WTC11 (cell line): ENCODE measurements around the gene SPN. TPM values are rescaled to one million over a fixed set of nuclear protein-coding genes. Genes with fewer than 3 reads are reported as not detected.
A peak's percentile ranks its signal among the peaks of the same experiment; 100 is the strongest.
"Not testable (repeated sequence)": the region's sequence is repeated elsewhere in the genome, so short reads cannot be mapped to it uniquely, and the experiment has no call there.

ENCODE experiments used
- ATAC-seq: fragments of 200-7000 bp; cut with Tn5 transposase; 2 replicates; pipeline ENCODE4 v1.10.0; 2021; ENCODE audit warnings: mild to moderate bottlenecking, moderate library complexity
- CTCF ChIA-PET: fragments of 300-600 bp; sonication (Branson Sonifier 250); formaldehyde crosslinking; loops from one replicate; lab custom pipeline; 2021; ENCODE audit warnings: antibody characterized with exemption; lab: Charles Lee
- POLR2A ChIA-PET: fragments of 350-600 bp; sonication (Branson Sonifier 250); formaldehyde crosslinking; loops from one replicate; lab custom pipeline; 2021; ENCODE audit warnings: antibody characterized with exemption; lab: Charles Lee
- DNase-seq: peaks from one replicate; pipeline ENCODE4 v3.0.0; 2021; ENCODE audit warnings: low spot score
- H3K27ac Mint-ChIP-seq: 2 replicates; pipeline ENCODE4 v1.8.0; 2021; ENCODE audit warnings: mixed read lengths
- H3K27me3 Mint-ChIP-seq: 2 replicates; pipeline ENCODE4 v1.8.0; 2021; ENCODE audit warnings: low read depth, mild to moderate bottlenecking, moderate library complexity, mixed read lengths
- H3K36me3 Mint-ChIP-seq: 2 replicates; pipeline ENCODE4 v1.8.0; 2021; ENCODE audit warnings: mixed read lengths
- H3K4me1 Mint-ChIP-seq: 2 replicates; pipeline ENCODE4 v1.8.0; 2022; ENCODE audit warnings: mixed read lengths
- H3K4me3 Mint-ChIP-seq: 2 replicates; pipeline ENCODE4 v1.8.0; 2021; ENCODE audit warnings: mild to moderate bottlenecking, moderate library complexity, mixed read lengths
- H3K9me3 Mint-ChIP-seq: 2 replicates; pipeline ENCODE4 v1.8.0; 2021; ENCODE audit warnings: mixed read lengths
- ATF2 ChIP-seq: sonication (generic); formaldehyde crosslinking; IDR thresholded peaks from 2 replicates; pipeline ENCODE4 v1.8.1; 2022; ENCODE audit warnings: low read depth, missing genetic modification reagents, borderline replicate concordance
- CDX4 ChIP-seq: fragments of 250-450 bp; sonication (Bioruptor Pico); IDR thresholded peaks from 2 replicates; pipeline ENCODE4 v1.9.0; 2021; ENCODE audit warnings: moderate library complexity, mild to moderate bottlenecking, inconsistent platforms, borderline replicate concordance
- CTCF ChIP-seq: fragments of 200-600 bp; IDR thresholded peaks from 2 replicates; pipeline ENCODE4 v1.8.0; 2022; ENCODE audit warnings: antibody characterized with exemption
- ELF4 ChIP-seq: sonication (generic); formaldehyde crosslinking; IDR thresholded peaks from 2 replicates; pipeline ENCODE4 v1.8.1; 2022; ENCODE audit warnings: low read depth, mild to moderate bottlenecking, moderate library complexity, missing genetic modification reagents
- ESRRA ChIP-seq: sonication (generic); formaldehyde crosslinking; IDR thresholded peaks from 2 replicates; pipeline ENCODE4 v1.8.1; 2022; ENCODE audit warnings: mild to moderate bottlenecking, missing genetic modification reagents, borderline replicate concordance
- FOXK1 ChIP-seq: sonication (generic); formaldehyde crosslinking; IDR thresholded peaks from 2 replicates; pipeline ENCODE4 v1.8.0; 2022; ENCODE audit warnings: mild to moderate bottlenecking, moderate library complexity, missing genetic modification reagents
- FOXP1 ChIP-seq: sonication (generic); formaldehyde crosslinking; IDR thresholded peaks from 2 replicates; pipeline ENCODE4 v1.8.0; 2022; ENCODE audit warnings: missing genetic modification reagents, mild to moderate bottlenecking, moderate library complexity, borderline replicate concordance
- GABPB1 ChIP-seq: sonication (generic); formaldehyde crosslinking; IDR thresholded peaks from 2 replicates; pipeline ENCODE4 v1.8.1; 2023; ENCODE audit warnings: mild to moderate bottlenecking, missing genetic modification reagents
- IRF2 ChIP-seq: sonication (generic); formaldehyde crosslinking; IDR thresholded peaks from 2 replicates; pipeline ENCODE4 v1.8.0; 2022; ENCODE audit warnings: low read depth, missing genetic modification reagents, borderline replicate concordance
- JAZF1 ChIP-seq: fragments of 250-450 bp; sonication (Bioruptor Pico); IDR thresholded peaks from 2 replicates; pipeline ENCODE4 v1.9.0; 2021; ENCODE audit warnings: moderate library complexity, mild to moderate bottlenecking, inconsistent platforms
- KAT7 ChIP-seq: sonication (generic); formaldehyde crosslinking; IDR thresholded peaks from 2 replicates; pipeline ENCODE4 v1.8.1; 2023; ENCODE audit warnings: missing genetic modification reagents, mild to moderate bottlenecking, borderline replicate concordance
- MAX ChIP-seq: sonication (generic); formaldehyde crosslinking; IDR thresholded peaks from 2 replicates; pipeline ENCODE4 v1.8.0; 2022; ENCODE audit warnings: mild to moderate bottlenecking, missing genetic modification reagents
- MYBL2 ChIP-seq: sonication (generic); formaldehyde crosslinking; IDR thresholded peaks from 2 replicates; pipeline ENCODE4 v1.8.1; 2023; ENCODE audit warnings: mild to moderate bottlenecking, moderate library complexity, missing genetic modification reagents
- NFATC4 ChIP-seq: fragments of 250-450 bp; sonication (Bioruptor Pico); IDR thresholded peaks from 2 replicates; pipeline ENCODE4 v1.9.0; 2021; ENCODE audit warnings: mild to moderate bottlenecking
- NR2C2 ChIP-seq: sonication (generic); formaldehyde crosslinking; IDR thresholded peaks from 2 replicates; pipeline ENCODE4 v1.8.0; 2022; ENCODE audit warnings: mild to moderate bottlenecking, missing genetic modification reagents
- NR3C1 ChIP-seq: sonication (generic); formaldehyde crosslinking; conservative IDR thresholded peaks from 2 replicates; pipeline ENCODE4 v1.8.1; 2023; ENCODE audit warnings: low read depth, mild to moderate bottlenecking, missing genetic modification reagents
- SP1 ChIP-seq: sonication (generic); formaldehyde crosslinking; conservative IDR thresholded peaks from 2 replicates; pipeline ENCODE4 v1.8.1; 2022; ENCODE audit warnings: missing genetic modification reagents
- USF2 ChIP-seq: sonication (generic); formaldehyde crosslinking; IDR thresholded peaks from 2 replicates; pipeline ENCODE4 v1.8.1; 2023; ENCODE audit warnings: mild to moderate bottlenecking, missing genetic modification reagents, moderate library complexity
- ZNF232 ChIP-seq: sonication (generic); formaldehyde crosslinking; IDR thresholded peaks from 2 replicates; pipeline ENCODE4 v1.8.0; 2022; ENCODE audit warnings: mild to moderate bottlenecking, missing genetic modification reagents
- ZNF263 ChIP-seq: sonication (generic); formaldehyde crosslinking; IDR thresholded peaks from 2 replicates; pipeline ENCODE4 v1.8.1; 2022; ENCODE audit warnings: low read depth, mild to moderate bottlenecking, moderate library complexity, missing genetic modification reagents
- ZNF423 ChIP-seq: fragments of 250-450 bp; sonication (Bioruptor Pico); IDR thresholded peaks from 2 replicates; pipeline ENCODE4 v2.1.2; 2022; ENCODE audit warnings: mild to moderate bottlenecking, moderate library complexity
- total RNA-seq: library from RNA; stranded (reverse); gene quantifications from 3 replicates; pipeline ENCODE4 v1.2.3, GENCODE V29; 2021

The SPN gene
- total RNA-seq, 1 experiment from 2014 or later, result 2.3 TPM

- TF ChIP-seq CDX4 (CRISPR knock-in tag), result no peak
- no peak for TF ChIP-seq ZNF232 (CRISPR knock-in tag)
- no peak for TF ChIP-seq ZNF263 (CRISPR knock-in tag)
These were observed 702 bp downstream of the SPN start (continued) for GRCh38 chr16:29663807-29664090.

- H3K9me3 Mint-ChIP-seq, result no peaks in the 10 kb centered on the region
- no peak for DNase-seq
- CTCF ChIA-PET, result interaction anchor here (1.6 kb wide), 1 partner anchor 65 kb away, joined by 6 read pairs; no protein-coding TSS in a partner anchor
These were observed 1.3 kb downstream of the SPN start for GRCh38 chr16:29664091-29664921.

GRCh38 chr16:29665294-29666077 is 2.4 kb downstream of the SPN start:
- ATAC-seq (no peak), DNase-seq (no peak)
- CTCF ChIA-PET, result interaction anchor here (0.7 to 1.9 kb wide), 3 partner anchors 26 to 367 kb away, joined by 3 to 11 read pairs (median 3); partner anchors contain the start of gene SEZ6L2
- H3K27me3 Mint-ChIP-seq, result no peaks in the 10 kb centered on the region
- no peaks in the 10 kb centered on the region for H3K9me3 Mint-ChIP-seq
- TF ChIP-seq NR3C1 (CRISPR knock-in tag), result no peak
- TF ChIP-seq ATF2 (CRISPR knock-in tag), result no peak
- TF ChIP-seq FOXK1 (CRISPR knock-in tag), result no peak
- TF ChIP-seq JAZF1, result no peak
- TF ChIP-seq MYBL2 (CRISPR knock-in tag), result no peak
- no peak for TF ChIP-seq ELF4 (CRISPR knock-in tag)
- no peak for TF ChIP-seq ZNF423 (CRISPR knock-in tag)
- no peak for TF ChIP-seq ZNF263 (CRISPR knock-in tag)
- TF ChIP-seq NFATC4 (CRISPR knock-in tag), result no peak
- TF ChIP-seq KAT7 (CRISPR knock-in tag), result no peak
- no peak overlapping the region; the same call in 1 of the 2 replicates for H3K27ac Mint-ChIP-seq
- no peaks in the 10 kb centered on the region for H3K36me3 Mint-ChIP-seq
- POLR2A ChIA-PET, result interaction anchor here (0.9 to 1.8 kb wide), 2 partner anchors 14 kb away, joined by 3 to 14 read pairs; partner anchors contain the start of gene QPRT
- H3K4me3 Mint-ChIP-seq, result no peak overlapping the region
- peaks cover 48% of the 10 kb centered on the region for H3K4me1 Mint-ChIP-seq

More at GRCh38 chr16:29664091-29664921, 1.3 kb downstream of the SPN start:
- peaks cover 48% of the 10 kb centered on the region for H3K4me1 Mint-ChIP-seq
- no peak for ATAC-seq
- TF ChIP-seq USF2 (no peak), FOXP1 (CRISPR knock-in tag) (no peak), IRF2 (CRISPR knock-in tag) (no peak), SP1 (CRISPR knock-in tag) (no peak), MAX (no peak), NR2C2 (CRISPR knock-in tag) (no peak), GABPB1 (CRISPR knock-in tag) (no peak), CTCF (no peak), ESRRA (CRISPR knock-in tag) (no peak), NR3C1 (CRISPR knock-in tag) (no peak)
- TF ChIP-seq, all 79 proteins: peak for 0
- POLR2A ChIA-PET, result interaction anchor here (0.9 to 1.0 kb wide), 2 partner anchors 15 kb away, joined by 3 read pairs; no protein-coding TSS in a partner anchor
- Mint-ChIP-seq H3K4me3 (no peak overlapping the region), H3K27me3 (no peaks in the 10 kb centered on the region), H3K36me3 (no peaks in the 10 kb centered on the region), H3K27ac (no peak overlapping the region)

GRCh38 chr16:29667322-29667610 is 4.2 kb downstream of the SPN start:
- not testable (repeated sequence) for ATAC-seq, H3K9me3 Mint-ChIP-seq, H3K27me3 Mint-ChIP-seq, DNase-seq, H3K36me3 Mint-ChIP-seq
- CTCF ChIA-PET, result interaction anchor here (0.8 to 1.9 kb wide), 7 partner anchors 9 to 47 kb away, joined by 3 to 11 read pairs (median 3); partner anchors contain the start of gene QPRT
- Mint-ChIP-seq H3K4me3 (peak overlapping the region; percentile 71), H3K4me1 (peaks cover 44% of the 10 kb centered on the region), H3K27ac (peak overlapping the region; percentile 66)
- POLR2A ChIA-PET, result interaction anchor here (1.0 to 1.8 kb wide), 3 partner anchors 9 to 12 kb away, joined by 4 to 14 read pairs (median 7); partner anchors contain the start of gene QPRT
